HepG2 (cell line): ENCODE measurements around the gene DGKD. TPM values are rescaled to one million over a fixed set of nuclear protein-coding genes. Genes with fewer than 3 reads are reported as not detected.

ENCODE experiments used
- ATAC-seq: fragments of 200-7000 bp; cut with Tn5 transposase; 3 replicates; pipeline ENCODE4 v1.9.1; 2020; ENCODE audit warnings: mild to moderate bottlenecking, moderate library complexity
- BruUV-seq: library from RNA; stranded (reverse); fragments of 400-500 nt; replicated peaks from 2 replicates; lab custom pipeline; 2021; lab: Mats Ljungman, UMichigan
- CTCF ChIA-PET: fragments of 300-600 bp; formaldehyde crosslinking; extraction: SDS; loops from one replicate; lab custom pipeline; 2021; ENCODE audit warnings: low total read pairs, inconsistent platforms, low intra/inter-chr PET ratio; lab: Yijun Ruan, JAX
- POLR2A ChIA-PET: fragments of 350-600 bp; sonication (Branson Sonifier 250); formaldehyde crosslinking; loops from one replicate; lab custom pipeline; 2020; ENCODE audit warnings: antibody characterized with exemption, inconsistent platforms; lab: Yijun Ruan, JAX
- DNase-seq: peaks from one replicate; pipeline ENCODE4 v3.0.0-alpha.2; 2015; ENCODE audit warnings: low spot score
- FAIRE-seq: peaks from 3 replicates; lab custom pipeline; 2011; peaks lifted over from hg19 to GRCh38; lab: Jason Lieb, UNC
- H2AFZ ChIP-seq: one replicate; pipeline ENCODE4 v1.6.1; 2011; ENCODE audit warnings: low read length, inconsistent platforms
- H3K27ac ChIP-seq: fragments of 300-600 bp; 3 replicates; pipeline ENCODE4 v1.8.0; 2011; ENCODE audit warnings: mixed run types, mild to moderate bottlenecking, mixed read lengths, low read length, inconsistent platforms; ENCODE audit not compliant: insufficient read depth; ENCODE audit errors: extremely low read length
- H3K27me3 ChIP-seq, 2 experiments: fragments of 200-600 bp in 1 of 2; 2 replicates in 1 of 2; 3 replicates in 1 of 2; pipeline versions ENCODE4 v1.6.0 to v1.8.0; 2011; ENCODE audit warnings: low read length in 2 of 2, mild to moderate bottlenecking in 2 of 2, moderate library complexity in 2 of 2, inconsistent platforms in 1 of 2; ENCODE audit not compliant: insufficient read depth in 2 of 2, control insufficient read depth in 1 of 2
- H3K36me3 ChIP-seq, 2 experiments: fragments of 200-600 bp in 1 of 2; replicated peaks in 1 of 2; 2 replicates in 1 of 2; 3 replicates in 1 of 2; pipeline versions ENCODE4 v1.5.1 to v1.8.0; 2011; ENCODE audit warnings: low read length in 2 of 2, inconsistent platforms in 1 of 2; ENCODE audit not compliant: insufficient read depth in 2 of 2, control insufficient read depth in 1 of 2
- H3K4me1 ChIP-seq: 2 replicates; pipeline ENCODE4 v1.5.1; 2012; ENCODE audit warnings: low read length, inconsistent platforms; ENCODE audit not compliant: insufficient read depth
- H3K4me2 ChIP-seq: 2 replicates; pipeline ENCODE4 v1.6.0; 2011; ENCODE audit warnings: low read depth, low read length, inconsistent platforms
- H3K4me3 ChIP-seq, 3 experiments: fragments of 200-600 bp in 1 of 3; sonication (generic), shearing (Covaris generic) in 1 of 3; replicated peaks in 1 of 3; 2 replicates each; pipeline ENCODE4 v1.5.1; 2011 to 2016; ENCODE audit warnings: low read length in 3 of 3, inconsistent platforms in 2 of 3, low read depth in 2 of 3, mild to moderate bottlenecking in 2 of 3, control low read depth in 1 of 3, mixed read lengths in 1 of 3; ENCODE audit not compliant: insufficient read depth in 1 of 3
- H3K79me2 ChIP-seq: one replicate; pipeline ENCODE4 v1.6.1; 2011; ENCODE audit warnings: low read length, inconsistent platforms; ENCODE audit not compliant: insufficient read depth
- H3K9ac ChIP-seq: 2 replicates; pipeline ENCODE4 v1.6.0; 2011; ENCODE audit warnings: mild to moderate bottlenecking, low read depth, low read length, inconsistent platforms; ENCODE audit not compliant: insufficient read depth
- H3K9me3 ChIP-seq: 2 replicates; pipeline ENCODE4 v1.5.1; 2012; ENCODE audit warnings: mild to moderate bottlenecking, low read length
- H4K20me1 ChIP-seq: 2 replicates; pipeline ENCODE4 v1.6.0; 2011; ENCODE audit warnings: inconsistent platforms, mild to moderate bottlenecking, low read length, moderate library complexity; ENCODE audit not compliant: insufficient read depth
- DMAP1 ChIP-seq: IDR thresholded peaks from 2 replicates; pipeline ENCODE4 v1.6.1; 2016
- FOXP1 ChIP-seq, 2 experiments: fragments of 450-650 bp in 1 of 2; IDR thresholded peaks; 2 replicates each; pipeline ENCODE4 v1.6.1; 2017 to 2018; ENCODE audit warnings: antibody characterized with exemption in 1 of 2
- MAFF ChIP-seq: IDR thresholded peaks from 2 replicates; pipeline ENCODE4 v1.6.1; 2011; ENCODE audit warnings: low read depth, low read length, improper control_type of control experiment
- TCF12 ChIP-seq, 2 experiments: fragments of 450-650 bp in 1 of 2; sonication (generic) in 1 of 2; formaldehyde crosslinking in 1 of 2; IDR thresholded peaks; 2 replicates each; pipeline versions ENCODE4 v1.6.1 to v1.8.0; 2017 to 2022; ENCODE audit warnings: antibody characterized with exemption in 1 of 2, mild to moderate bottlenecking in 1 of 2, missing genetic modification reagents in 1 of 2, moderate library complexity in 1 of 2
- ZKSCAN1 ChIP-seq: fragments of 150-350 bp; IDR thresholded peaks from 2 replicates; pipeline ENCODE4 v1.6.1; 2014; ENCODE audit warnings: low read length
- ZNF737 ChIP-seq: sonication (generic); formaldehyde crosslinking; IDR thresholded peaks from 2 replicates; pipeline ENCODE4 v1.5.0; 2020; ENCODE audit warnings: missing genetic modification reagents, mild to moderate bottlenecking, borderline replicate concordance
- ZZZ3 ChIP-seq: sonication (generic); formaldehyde crosslinking; IDR thresholded peaks from 2 replicates; pipeline ENCODE4 v1.4.0; 2020; ENCODE audit warnings: missing genetic modification reagents, mild to moderate bottlenecking, borderline replicate concordance
- WGBS: methylation state at CpG from one replicate; pipeline ENCODE4 v1.1.6; 2017; ENCODE audit warnings: low lambda C conversion rate; 5-methylcytosine and 5-hydroxymethylcytosine counted together
- in situ Hi-C: cut with HindIII; loops from 2 replicates; pipeline ENCODE4 v1.10.0; 2017; ENCODE audit warnings: low pct_unique_long_range_greater_than_20kb; ENCODE audit not compliant: extremely low pct_ligation_motif_present
- intact Hi-C: fragments of 100-400 bp; cut with micrococcal nuclease; formaldehyde crosslinking; loops from one replicate; pipeline ENCODE4 v1.10.0; 2022; ENCODE audit not compliant: unreplicated experiment
- polyA plus RNA-seq, 8 experiments: library from polyadenylated mRNA; depleted of rRNA in 3 of 8; stranded (reverse) in 7 of 8; unstranded in 1 of 8; fragments of >200 nt; fragmentation: Illumina TruSeq in 4 of 8; extraction: Trizol in 4 of 8; gene quantifications; 2 replicates each; pipeline versions ENCODE4 v1.2.1 to v1.2.3, GENCODE V29; 2011 to 2016; ENCODE audit warnings: low read depth in 4 of 8, missing spikeins in 1 of 8, mixed read lengths in 1 of 8; ENCODE audit not compliant: insufficient read depth in 1 of 8
- total RNA-seq, 5 experiments: library from RNA; depleted of rRNA; stranded (reverse); fragments of >200 nt; fragmentation: Illumina TruSeq; extraction: Trizol; gene quantifications; 2 replicates each; pipeline ENCODE4 v1.2.3, GENCODE V29; 2016; ENCODE audit warnings: low read depth in 1 of 5
- TF ChIP-seq, protein P1 (sequence below): sonication (generic); formaldehyde crosslinking; IDR thresholded peaks from 2 replicates; pipeline ENCODE4 v1.5.1; 2020; ENCODE audit warnings: mild to moderate bottlenecking, missing genetic modification reagents, moderate library complexity

DGKD gene
- total and polyA plus RNA-seq, 2 of the 13 experiments (the other 11 are each of a cell fraction or from before 2014, with no cell fraction given), result 24.5 to 33.2 TPM

DNA sequence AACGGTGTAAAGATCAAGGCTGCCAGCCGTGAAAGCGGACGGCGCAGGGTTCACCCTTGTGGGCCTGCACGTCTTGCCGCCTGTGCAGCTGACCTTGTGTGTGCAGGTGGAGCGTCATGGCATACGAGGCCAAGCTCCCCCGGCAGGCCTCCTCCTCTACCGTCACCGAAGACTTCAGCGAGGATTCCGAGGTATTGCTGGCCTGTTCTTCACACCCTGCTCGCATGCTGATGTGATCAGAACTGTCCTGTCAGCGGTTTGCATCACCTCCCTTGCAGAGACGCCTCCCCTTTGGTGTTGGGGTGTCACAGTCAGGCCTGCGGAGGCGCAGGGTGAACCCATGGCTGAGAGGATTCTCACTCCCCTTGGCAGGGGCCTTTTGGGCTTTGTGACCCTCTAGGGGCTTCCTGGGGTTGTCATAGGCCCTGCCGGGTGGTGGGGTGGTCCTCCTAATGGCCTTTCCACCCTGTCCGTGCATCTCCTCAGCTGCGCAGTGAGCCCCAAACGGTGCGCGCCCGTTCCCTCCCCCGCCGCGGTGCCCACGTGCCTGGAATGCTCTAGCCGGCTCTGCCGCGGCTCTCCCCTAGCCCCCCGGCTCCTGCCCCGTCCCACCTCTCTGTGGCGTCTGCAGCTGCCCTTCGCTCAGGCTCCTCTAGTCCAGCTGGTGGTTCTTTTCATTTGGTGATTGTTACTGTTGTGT lies 92.5 kb downstream of the DGKD start (continued):
- peak; percentile 85 for TF ChIP-seq MAFF
- no peak for TF ChIP-seq ZNF737 (CRISPR knock-in tag)

DNA sequence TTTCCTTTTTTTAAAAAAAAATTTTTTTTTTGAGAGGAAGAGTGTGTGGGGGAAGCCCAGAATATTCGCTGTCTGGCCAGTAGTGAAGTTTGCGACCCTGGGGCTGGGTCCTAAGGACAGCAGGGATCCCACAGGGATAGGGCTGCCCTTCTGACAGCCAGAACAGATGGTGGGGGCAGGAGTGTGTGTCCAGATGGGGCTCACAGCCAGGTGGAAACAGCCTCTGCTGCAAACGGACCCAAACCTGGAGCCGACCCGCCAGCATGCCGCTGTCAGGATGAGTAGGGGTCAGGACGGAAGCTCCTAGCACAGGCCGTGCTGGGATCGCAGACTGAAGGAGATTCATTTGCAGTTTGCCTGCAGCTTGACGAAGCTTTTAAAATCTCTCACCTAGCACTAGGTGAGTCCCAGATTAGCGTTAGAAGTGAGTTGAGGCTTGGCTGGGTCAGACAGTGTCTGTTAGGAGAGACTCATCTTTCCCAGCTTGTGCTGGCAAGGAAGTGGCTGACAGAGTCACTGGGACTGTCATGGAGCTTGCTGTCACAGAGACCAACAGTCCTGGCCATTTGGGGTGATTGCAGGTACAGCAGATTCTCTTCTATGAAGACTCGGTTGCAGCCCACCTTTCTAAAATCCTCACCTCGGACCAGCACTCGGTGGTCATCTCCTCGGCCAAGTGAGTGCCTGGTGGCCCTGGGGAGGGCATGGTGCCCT lies 93.4 kb downstream of the DGKD start:
- Histone ChIP-seq H3K4me2 (no peak overlapping the region), H3K27ac (no peak overlapping the region), H3K4me1 (peaks cover 10% of the 10 kb centered on the region), H3K36me3 (peaks cover 54 to 83% of the 10 kb centered on the region in 2 experiments), H3K9ac (no peak overlapping the region), H3K79me2 (no peaks in the 10 kb centered on the region), H3K27me3 (no peaks in the 10 kb centered on the region), H3K4me3 (no peak overlapping the region), H4K20me1 (peaks cover 3% of the 10 kb centered on the region; the same call in 1 of the 2 replicates), H3K9me3 (no peaks in the 10 kb centered on the region), H2AFZ (no peak overlapping the region)
- no TSS peak for BruUV-seq
- FAIRE-seq (no peak), DNase-seq (no peak), ATAC-seq (no peak; the same call in 2 of the 3 replicates)
- 99% methylated on average over 15 of the region's 15 CpGs for WGBS
- TF ChIP-seq, protein P1, sequence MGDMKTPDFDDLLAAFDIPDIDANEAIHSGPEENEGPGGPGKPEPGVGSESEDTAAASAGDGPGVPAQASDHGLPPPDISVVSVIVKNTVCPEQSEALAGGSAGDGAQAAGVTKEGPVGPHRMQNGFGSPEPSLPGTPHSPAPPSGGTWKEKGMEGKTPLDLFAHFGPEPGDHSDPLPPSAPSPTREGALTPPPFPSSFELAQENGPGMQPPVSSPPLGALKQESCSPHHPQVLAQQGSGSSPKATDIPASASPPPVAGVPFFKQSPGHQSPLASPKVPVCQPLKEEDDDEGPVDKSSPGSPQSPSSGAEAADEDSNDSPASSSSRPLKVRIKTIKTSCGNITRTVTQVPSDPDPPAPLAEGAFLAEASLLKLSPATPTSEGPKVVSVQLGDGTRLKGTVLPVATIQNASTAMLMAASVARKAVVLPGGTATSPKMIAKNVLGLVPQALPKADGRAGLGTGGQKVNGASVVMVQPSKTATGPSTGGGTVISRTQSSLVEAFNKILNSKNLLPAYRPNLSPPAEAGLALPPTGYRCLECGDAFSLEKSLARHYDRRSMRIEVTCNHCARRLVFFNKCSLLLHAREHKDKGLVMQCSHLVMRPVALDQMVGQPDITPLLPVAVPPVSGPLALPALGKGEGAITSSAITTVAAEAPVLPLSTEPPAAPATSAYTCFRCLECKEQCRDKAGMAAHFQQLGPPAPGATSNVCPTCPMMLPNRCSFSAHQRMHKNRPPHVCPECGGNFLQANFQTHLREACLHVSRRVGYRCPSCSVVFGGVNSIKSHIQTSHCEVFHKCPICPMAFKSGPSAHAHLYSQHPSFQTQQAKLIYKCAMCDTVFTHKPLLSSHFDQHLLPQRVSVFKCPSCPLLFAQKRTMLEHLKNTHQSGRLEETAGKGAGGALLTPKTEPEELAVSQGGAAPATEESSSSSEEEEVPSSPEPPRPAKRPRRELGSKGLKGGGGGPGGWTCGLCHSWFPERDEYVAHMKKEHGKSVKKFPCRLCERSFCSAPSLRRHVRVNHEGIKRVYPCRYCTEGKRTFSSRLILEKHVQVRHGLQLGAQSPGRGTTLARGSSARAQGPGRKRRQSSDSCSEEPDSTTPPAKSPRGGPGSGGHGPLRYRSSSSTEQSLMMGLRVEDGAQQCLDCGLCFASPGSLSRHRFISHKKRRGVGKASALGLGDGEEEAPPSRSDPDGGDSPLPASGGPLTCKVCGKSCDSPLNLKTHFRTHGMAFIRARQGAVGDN (CRISPR knock-in tag), result peak; percentile 24; the same call in 1 of the 2 replicates
- TF ChIP-seq ZKSCAN1, result no peak
- TF ChIP-seq ZZZ3 (CRISPR knock-in tag), result no peak
- no peak for TF ChIP-seq DMAP1 (CRISPR knock-in tag)
- TF ChIP-seq FOXP1 (IDR thresholded peaks at IDR 0.05), result no peak
- TF ChIP-seq FOXP1 (CRISPR knock-in tag; IDR thresholded peaks at IDR 0.05), result no peak
- no peak for TF ChIP-seq TCF12 (IDR thresholded peaks at IDR 0.05)
- no peak for TF ChIP-seq TCF12 (CRISPR knock-in tag; IDR thresholded peaks at IDR 0.05)
- intact Hi-C loops, result loop anchor here (5.0 to 10.0 kb wide), 3 partner anchors 93 to 387 kb away; partner anchors contain the start of genes DGKD and UGT1A5
- in situ Hi-C loops, result no loop called here
- POLR2A ChIA-PET, result no interaction called here
- CTCF ChIA-PET, result no interaction called here
